Peyer's patch (tissue), 4 donors: ENCODE results near the gene NPM3.

Experiments
- CTCF ChIP-seq, 6 experiments: fragments of 450-650 bp in 4 of 6; fragments of 200-600 bp in 2 of 6; sonication (generic) in 1 of 6; IDR thresholded peaks; one replicate each; pipeline ENCODE4 v1.5.1; 2017 to 2019; ENCODE audit warnings: antibody characterized with exemption in 6 of 6, mild to moderate bottlenecking in 3 of 6, moderate library complexity in 1 of 6
- POLR2A ChIP-seq, 2 donors: fragments of 450-650 bp; IDR thresholded peaks; one replicate each; pipeline ENCODE4 v1.5.1; 2017; ENCODE audit warnings: antibody characterized with exemption in 2 of 2, mild to moderate bottlenecking in 2 of 2, moderate library complexity in 2 of 2

DNA sequence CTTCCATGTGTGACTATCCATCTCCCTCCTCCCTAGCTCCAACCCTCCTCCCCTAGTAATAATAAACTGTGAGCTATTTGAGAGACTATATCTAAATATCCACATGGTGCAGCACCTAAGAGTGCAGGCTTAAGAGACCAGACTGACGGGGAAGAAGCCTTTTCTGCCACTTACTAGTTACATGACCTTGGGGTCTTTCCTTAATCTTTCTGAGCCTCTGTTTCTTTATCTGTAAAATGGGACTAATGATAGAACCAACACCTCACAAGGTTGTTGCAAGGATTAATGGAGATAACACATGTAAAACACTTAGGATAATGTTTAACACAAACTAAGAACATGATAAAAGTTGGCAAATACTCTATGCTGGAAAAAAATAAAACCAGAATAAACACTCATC lies 51.1 kb downstream of the NPM3 start:
- TF ChIP-seq CTCF (IDR thresholded peaks at IDR 0.05) (no peak), POLR2A (IDR thresholded peaks at IDR 0.05) (no peak)
